HepG2 (cell line): ENCODE measurements around the gene PPM1M. TPM values are rescaled to one million over a fixed set of nuclear protein-coding genes. Genes with fewer than 3 reads are reported as not detected.
A peak's percentile ranks its signal among the peaks of the same experiment; 100 is the strongest.

Experiments
- ERF ChIP-seq: IDR thresholded peaks from 2 replicates; pipeline ENCODE4 v1.6.1; 2018; ENCODE audit warnings: missing biosample characterization, missing genetic modification reagents
- GFI1 ChIP-seq: sonication (generic); formaldehyde crosslinking; IDR thresholded peaks from 2 replicates; pipeline ENCODE4 v1.5.0; 2020; ENCODE audit warnings: missing genetic modification reagents, mild to moderate bottlenecking, borderline replicate concordance
- HMGXB3 ChIP-seq: sonication (generic); formaldehyde crosslinking; IDR thresholded peaks from 2 replicates; pipeline ENCODE4 v1.4.0; 2020; ENCODE audit warnings: missing genetic modification reagents, borderline replicate concordance
- HNF4G ChIP-seq, 2 experiments: sonication (generic) in 1 of 2; formaldehyde crosslinking in 1 of 2; IDR thresholded peaks; 2 replicates each; pipeline versions ENCODE4 v1.4.0 to v1.6.1; 2011 to 2020; ENCODE audit warnings: borderline replicate concordance in 2 of 2, low read depth in 2 of 2, mild to moderate bottlenecking in 2 of 2, low read length in 1 of 2, missing genetic modification reagents in 1 of 2, moderate library complexity in 1 of 2
- KDM6A ChIP-seq: IDR thresholded peaks from 2 replicates; pipeline ENCODE4 v1.6.1; 2016; ENCODE audit warnings: low read depth
- KMT2B ChIP-seq: IDR thresholded peaks from 2 replicates; pipeline ENCODE4 v1.6.1; 2016; ENCODE audit warnings: missing genetic modification reagents, missing compliant biosample characterization
- MAF1 ChIP-seq: sonication (generic); formaldehyde crosslinking; IDR thresholded peaks from 2 replicates; pipeline ENCODE4 v1.5.0; 2020; ENCODE audit warnings: missing genetic modification reagents, borderline replicate concordance
- MAX ChIP-seq: IDR thresholded peaks from 2 replicates; pipeline ENCODE4 v1.6.1; 2012; ENCODE audit warnings: inconsistent platforms
- NFKBIZ ChIP-seq: IDR thresholded peaks from 2 replicates; pipeline ENCODE4 v1.6.1; 2018; ENCODE audit warnings: missing genetic modification reagents, missing compliant biosample characterization
- NR2F2 ChIP-seq: IDR thresholded peaks from 2 replicates; pipeline ENCODE4 v1.6.1; 2012; ENCODE audit warnings: low read depth, inconsistent platforms, borderline replicate concordance
- SIX1 ChIP-seq: sonication (generic); formaldehyde crosslinking; IDR thresholded peaks from 2 replicates; pipeline ENCODE4 v1.4.0; 2020; ENCODE audit warnings: missing genetic modification reagents, borderline replicate concordance
- SNAI1 ChIP-seq: sonication (generic); formaldehyde crosslinking; IDR thresholded peaks from 2 replicates; pipeline ENCODE4 v1.5.0; 2020; ENCODE audit warnings: mild to moderate bottlenecking, missing genetic modification reagents, borderline replicate concordance
- SP140L ChIP-seq: sonication (generic); formaldehyde crosslinking; IDR thresholded peaks from 2 replicates; pipeline ENCODE4 v1.4.0; 2020; ENCODE audit warnings: missing genetic modification reagents, borderline replicate concordance
- TAF1 ChIP-seq: sonication (generic); formaldehyde crosslinking; IDR thresholded peaks from 2 replicates; pipeline ENCODE4 v1.4.0; 2020; ENCODE audit warnings: missing genetic modification reagents
- TCF12 ChIP-seq, 2 experiments: fragments of 450-650 bp in 1 of 2; sonication (generic) in 1 of 2; formaldehyde crosslinking in 1 of 2; IDR thresholded peaks; 2 replicates each; pipeline versions ENCODE4 v1.6.1 to v1.8.0; 2017 to 2022; ENCODE audit warnings: antibody characterized with exemption in 1 of 2, mild to moderate bottlenecking in 1 of 2, missing genetic modification reagents in 1 of 2, moderate library complexity in 1 of 2
- ZBTB43 ChIP-seq: sonication (generic); formaldehyde crosslinking; conservative IDR thresholded peaks from 2 replicates; pipeline ENCODE4 v1.4.0; 2020; ENCODE audit warnings: missing genetic modification reagents
- ZBTB8A ChIP-seq: sonication (generic); formaldehyde crosslinking; IDR thresholded peaks from 2 replicates; pipeline ENCODE4 v1.4.0; 2020; ENCODE audit warnings: mild to moderate bottlenecking, low read depth, missing genetic modification reagents, borderline replicate concordance
- ZNF430 ChIP-seq: sonication (generic); formaldehyde crosslinking; IDR thresholded peaks from 2 replicates; pipeline ENCODE4 v1.9.0; 2021; ENCODE audit warnings: mild to moderate bottlenecking, missing genetic modification reagents
- ZNF710 ChIP-seq: sonication (generic); formaldehyde crosslinking; IDR thresholded peaks from 2 replicates; pipeline ENCODE4 v1.5.0; 2020; ENCODE audit warnings: mild to moderate bottlenecking, missing genetic modification reagents, borderline replicate concordance
- ZNF75D ChIP-seq: sonication (generic); formaldehyde crosslinking; IDR thresholded peaks from 2 replicates; pipeline ENCODE4 v1.8.1; 2023; ENCODE audit warnings: missing genetic modification reagents, mild to moderate bottlenecking, borderline replicate concordance
- polyA plus RNA-seq, 8 experiments: library from polyadenylated mRNA; depleted of rRNA in 3 of 8; stranded (reverse) in 7 of 8; unstranded in 1 of 8; fragments of >200 nt; fragmentation: Illumina TruSeq in 4 of 8; extraction: Trizol in 4 of 8; gene quantifications; 2 replicates each; pipeline versions ENCODE4 v1.2.1 to v1.2.3, GENCODE V29; 2011 to 2016; ENCODE audit warnings: low read depth in 4 of 8, missing spikeins in 1 of 8, mixed read lengths in 1 of 8; ENCODE audit not compliant: insufficient read depth in 1 of 8
- total RNA-seq, 5 experiments: library from RNA; depleted of rRNA; stranded (reverse); fragments of >200 nt; fragmentation: Illumina TruSeq; extraction: Trizol; gene quantifications; 2 replicates each; pipeline ENCODE4 v1.2.3, GENCODE V29; 2016; ENCODE audit warnings: low read depth in 1 of 5

The PPM1M gene
- total and polyA plus RNA-seq, 2 of the 13 experiments (the other 11 are each of a cell fraction or from before 2014, with no cell fraction given): 2.5 to 5.9 TPM

- TF ChIP-seq HNF4G (IDR thresholded peaks at IDR 0.05; ENCODE audit: borderline replicate concordance, low read depth, low read length) (peak; percentile 61; the same call in 1 of the 2 replicates), HNF4G (CRISPR knock-in tag; IDR thresholded peaks at IDR 0.05; ENCODE audit: borderline replicate concordance, low read depth) (no peak), MAF1 (CRISPR knock-in tag) (no peak; the same call in 1 of the 2 replicates), TCF12 (IDR thresholded peaks at IDR 0.05) (no peak), TCF12 (CRISPR knock-in tag; IDR thresholded peaks at IDR 0.05) (peak; percentile 51; the same call in 1 of the 2 replicates), NFKBIZ (CRISPR knock-in tag) (peak; percentile 93), GFI1 (CRISPR knock-in tag) (no peak), ZBTB43 (no peak), SIX1 (CRISPR knock-in tag) (peak; percentile 81), ERF (CRISPR knock-in tag) (peak; percentile 87; the same call in 1 of the 2 replicates), SNAI1 (CRISPR knock-in tag) (no peak), HMGXB3 (CRISPR knock-in tag) (0 out of 2 replicates have a peak, but pooled peaks have one; percentile 80), SP140L (no peak), MAX (peak; percentile 70), ZNF430 (CRISPR knock-in tag) (0 out of 2 replicates have a peak, but pooled peaks have one; percentile 41), TAF1 (CRISPR knock-in tag) (no peak), ZBTB8A (CRISPR knock-in tag) (peak; percentile 64; the same call in 1 of the 2 replicates), ZNF75D (CRISPR knock-in tag) (no peak), KMT2B (CRISPR knock-in tag) (no peak), KDM6A (CRISPR knock-in tag) (peak; percentile 68; the same call in 1 of the 2 replicates), ZNF710 (peak; percentile 54; the same call in 1 of the 2 replicates), NR2F2 (peak; percentile 67; the same call in 1 of the 2 replicates)
Observed at GRCh38 chr3:52210550-52211046, 35.0 kb upstream of the PPM1M start (continued).
